ENCODE data around the gene TMEM184A. TPM values are rescaled to one million over a fixed set of nuclear protein-coding genes. Genes with fewer than 3 reads are reported as not detected.

The TMEM184A gene
- total and polyA plus RNA-seq, 2 of the 8 experiments (the other 6 are each of a cell fraction or from before 2014, with no cell fraction given) = 1.8 to 2.1 TPM

- TF ChIP-seq RAD21 (IDR thresholded peaks at IDR 0.05 in 1 of 2, conservative IDR thresholded peaks at IDR 0.05 in 1 of 2; ENCODE audit: low read depth in 2 of 2, low read length in 2 of 2) (no peak), KDM1A (IDR thresholded peaks at IDR 0.05; ENCODE audit: borderline replicate concordance, low read length) (no peak)
Measured at GRCh38 chr7:1546909-1547776, 8.9 kb downstream of the TMEM184A start (continued).
